Measurements from ENCODE around the gene DLEC1.

DNA sequence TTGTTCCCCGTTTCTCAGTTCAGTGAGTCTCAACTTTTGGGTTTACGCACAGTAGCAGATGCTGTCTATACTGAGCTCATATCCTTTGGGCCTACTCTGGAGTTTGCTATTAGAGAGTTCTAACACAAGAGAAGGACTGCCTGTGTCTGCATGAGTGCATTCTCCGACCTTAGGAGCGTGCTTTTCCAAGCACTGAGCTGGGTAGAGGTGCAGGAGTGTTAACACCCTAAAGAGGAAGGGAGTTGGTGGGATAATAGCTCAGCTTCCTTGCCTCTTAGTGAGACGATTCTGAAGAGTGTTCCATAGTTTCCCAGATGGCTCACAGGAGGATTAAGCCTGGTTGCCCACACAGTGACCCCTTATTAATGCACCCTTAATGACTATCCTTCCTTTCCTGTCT, 119.5 kb downstream of the DLEC1 start:
- TF ChIP-seq, protein P1, sequence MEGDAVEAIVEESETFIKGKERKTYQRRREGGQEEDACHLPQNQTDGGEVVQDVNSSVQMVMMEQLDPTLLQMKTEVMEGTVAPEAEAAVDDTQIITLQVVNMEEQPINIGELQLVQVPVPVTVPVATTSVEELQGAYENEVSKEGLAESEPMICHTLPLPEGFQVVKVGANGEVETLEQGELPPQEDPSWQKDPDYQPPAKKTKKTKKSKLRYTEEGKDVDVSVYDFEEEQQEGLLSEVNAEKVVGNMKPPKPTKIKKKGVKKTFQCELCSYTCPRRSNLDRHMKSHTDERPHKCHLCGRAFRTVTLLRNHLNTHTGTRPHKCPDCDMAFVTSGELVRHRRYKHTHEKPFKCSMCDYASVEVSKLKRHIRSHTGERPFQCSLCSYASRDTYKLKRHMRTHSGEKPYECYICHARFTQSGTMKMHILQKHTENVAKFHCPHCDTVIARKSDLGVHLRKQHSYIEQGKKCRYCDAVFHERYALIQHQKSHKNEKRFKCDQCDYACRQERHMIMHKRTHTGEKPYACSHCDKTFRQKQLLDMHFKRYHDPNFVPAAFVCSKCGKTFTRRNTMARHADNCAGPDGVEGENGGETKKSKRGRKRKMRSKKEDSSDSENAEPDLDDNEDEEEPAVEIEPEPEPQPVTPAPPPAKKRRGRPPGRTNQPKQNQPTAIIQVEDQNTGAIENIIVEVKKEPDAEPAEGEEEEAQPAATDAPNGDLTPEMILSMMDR (IDR thresholded peaks at IDR 0.05) = no peak
- TF ChIP-seq EZH2 (IDR thresholded peaks at IDR 0.05; ENCODE audit: borderline replicate concordance, insufficient read depth, low read depth, low read length, poor library complexity, severe bottlenecking) = no peak

All from B cell (primary cell).